GM23248 (cell line): ENCODE measurements around the gene SMARCD3. TPM values are rescaled to one million over a fixed set of nuclear protein-coding genes. Genes with fewer than 3 reads are reported as not detected.

Experiments
- DNase-seq: peaks from one replicate; pipeline ENCODE4 v3.0.0-alpha.2; 2015
- H2AFZ ChIP-seq: fragments of 200-600 bp; sonication (generic); 2 replicates; pipeline ENCODE4 v1.6.1; 2016; ENCODE audit warnings: antibody characterized with exemption
- H3F3A ChIP-seq: fragments of 200-600 bp; sonication (generic); 2 replicates; pipeline ENCODE4 v1.6.1; 2016; ENCODE audit warnings: mild to moderate bottlenecking, antibody characterized with exemption, mixed run types; ENCODE audit not compliant: insufficient read depth
- H3K27ac ChIP-seq: fragments of 200-600 bp; sonication (generic); 2 replicates; pipeline ENCODE4 v1.5.1; 2016; ENCODE audit warnings: mild to moderate bottlenecking
- H3K27me3 ChIP-seq: fragments of 200-600 bp; sonication (generic); replicated peaks from 2 replicates; pipeline ENCODE4 v1.6.1; 2016; ENCODE audit warnings: mild to moderate bottlenecking; ENCODE audit not compliant: insufficient read depth
- H3K36me3 ChIP-seq: fragments of 200-600 bp; sonication (generic); 2 replicates; pipeline ENCODE4 v1.6.1; 2016; ENCODE audit warnings: low read depth, mild to moderate bottlenecking
- H3K4me1 ChIP-seq: fragments of 200-600 bp; sonication (generic); 2 replicates; pipeline ENCODE4 v1.6.1; 2016; ENCODE audit warnings: mild to moderate bottlenecking; ENCODE audit not compliant: insufficient read depth
- H3K4me2 ChIP-seq: fragments of 200-600 bp; sonication (generic); one replicate; pipeline ENCODE4 v1.6.1; 2016; ENCODE audit warnings: mild to moderate bottlenecking; ENCODE audit not compliant: unreplicated experiment
- H3K4me3 ChIP-seq: fragments of 200-600 bp; sonication (generic); 2 replicates; pipeline ENCODE4 v1.5.1; 2016; ENCODE audit warnings: mild to moderate bottlenecking
- H3K79me2 ChIP-seq: fragments of 200-600 bp; sonication (generic); 2 replicates; pipeline ENCODE4 v1.6.1; 2016; ENCODE audit warnings: mild to moderate bottlenecking; ENCODE audit not compliant: insufficient read depth
- H3K9ac ChIP-seq: fragments of 200-600 bp; sonication (generic); 2 replicates; pipeline ENCODE4 v1.6.1; 2016; ENCODE audit warnings: mild to moderate bottlenecking
- H3K9me2 ChIP-seq: fragments of 200-600 bp; sonication (generic); 2 replicates; pipeline ENCODE4 v1.6.1; 2016; ENCODE audit warnings: mixed run types, mild to moderate bottlenecking, moderate library complexity; ENCODE audit not compliant: insufficient read depth
- H3K9me3 ChIP-seq: fragments of 200-600 bp; sonication (generic); one replicate; pipeline ENCODE4 v1.6.1; 2017; ENCODE audit warnings: low read depth
- H4K20me1 ChIP-seq: fragments of 200-600 bp; sonication (generic); 2 replicates; pipeline ENCODE4 v1.6.0; 2016; ENCODE audit not compliant: insufficient read depth
- EZH2 ChIP-seq: fragments of 200-600 bp; sonication (generic); IDR thresholded peaks from 2 replicates; pipeline ENCODE4 v1.6.1; 2018; ENCODE audit warnings: antibody characterized with exemption, mild to moderate bottlenecking; ENCODE audit not compliant: insufficient read depth, poor library complexity, severe bottlenecking
- EZH2phosphoT487 ChIP-seq: fragments of 200-600 bp; sonication (generic); IDR thresholded peaks from 2 replicates; pipeline ENCODE4 v1.6.1; 2018; ENCODE audit warnings: antibody characterized with exemption, moderate library complexity, mild to moderate bottlenecking, low read depth; ENCODE audit not compliant: insufficient read depth
- WGBS, 2 experiments: methylation state at CpG; one replicate each; pipeline ENCODE4 v1.1.6; 2015 to 2017; ENCODE audit warnings: low lambda C conversion rate in 2 of 2, low coverage in 1 of 2; ENCODE audit errors: missing lambda C conversion rate in 2 of 2; 5-methylcytosine and 5-hydroxymethylcytosine counted together
- in situ Hi-C: fragments of 300-500 bp; cut with MboI; formaldehyde crosslinking; loops from 2 replicates; pipeline ENCODE4 v1.15.0; 2020
- microRNA counts: library from miRNA; unstranded; fragments of <30 nt; microRNA quantifications from one replicate; lab custom pipeline; 2016
- polyA plus RNA-seq: library from polyadenylated mRNA; unstranded; fragments of >200 nt; fragmentation: Nextera tagmentation; extraction: Ambion mirVana; gene quantifications from 2 replicates; pipeline ENCODE4 v1.2.1, GENCODE V29; 2016
- total RNA-seq: library from RNA; depleted of rRNA; stranded (reverse); fragments of >200 nt; shearing (Covaris generic); gene quantifications from 2 replicates; pipeline ENCODE4 v1.2.3, GENCODE V29; 2014; rRNA removed

Gene SMARCD3
- total and polyA plus RNA-seq, 2 experiments from 2014 or later = 22.4 to 32.2 TPM

DNA sequence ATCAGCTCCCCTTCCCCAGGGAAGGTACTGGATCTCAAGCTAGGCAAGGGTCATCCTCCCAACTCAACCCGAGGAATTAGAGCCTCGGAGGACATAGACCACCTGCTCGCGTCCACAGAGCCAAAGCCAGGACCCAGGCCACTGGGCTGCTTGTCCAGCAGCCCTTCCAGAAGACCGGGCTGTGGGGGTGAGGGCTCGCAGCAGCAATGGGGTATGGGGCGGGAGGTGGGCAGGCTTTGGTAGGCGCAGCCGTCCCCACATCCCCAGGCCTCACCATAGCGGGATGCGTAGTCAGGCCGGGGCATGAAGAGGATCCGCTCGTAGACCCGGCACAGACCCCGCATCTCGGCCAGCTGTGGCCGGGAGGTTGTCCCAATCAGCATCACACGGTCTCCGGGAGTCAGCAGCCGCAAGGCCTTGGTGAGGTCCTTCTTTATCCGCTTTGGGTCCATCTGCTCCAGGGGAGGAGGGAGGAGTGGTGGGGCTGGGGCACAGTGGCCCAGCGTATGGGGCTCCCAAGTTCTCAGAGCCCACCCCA is 56.4 kb downstream of the SMARCD3 start:
- H3K9me2 ChIP-seq = no peaks in the 10 kb centered on the region
- H3K9ac ChIP-seq = no peak overlapping the region
- H3K36me3 ChIP-seq = no peaks in the 10 kb centered on the region
- H2AFZ ChIP-seq = no peak overlapping the region
- DNase-seq = no peak
- H3K79me2 ChIP-seq = no peaks in the 10 kb centered on the region
- no peaks in the 10 kb centered on the region for H3F3A ChIP-seq
- H3K27me3 ChIP-seq = peaks cover 57% of the 10 kb centered on the region
- no peaks in the 10 kb centered on the region for H3K9me3 ChIP-seq
- no peaks in the 10 kb centered on the region for H4K20me1 ChIP-seq
- no peak overlapping the region for H3K4me3 ChIP-seq
- WGBS, 2 experiments = 74 to 77% methylated on average over 23 of the region's 23 CpGs
- H3K4me2 ChIP-seq = no peak overlapping the region
- in situ Hi-C loops = no loop called here
- no peak overlapping the region for H3K27ac ChIP-seq
- no peak for TF ChIP-seq EZH2phosphoT487
- no peak for TF ChIP-seq EZH2
- no peaks in the 10 kb centered on the region for H3K4me1 ChIP-seq

- H3K36me3 ChIP-seq = no peaks in the 10 kb centered on the region
- no peaks in the 10 kb centered on the region for H3F3A ChIP-seq
- H3K4me2 ChIP-seq = no peak overlapping the region
- H3K9me2 ChIP-seq = no peaks in the 10 kb centered on the region
- no peak overlapping the region for H3K4me3 ChIP-seq
- no peak for TF ChIP-seq EZH2phosphoT487
- H3K27ac ChIP-seq = no peak overlapping the region
- H3K4me1 ChIP-seq = no peaks in the 10 kb centered on the region
- no peaks in the 10 kb centered on the region for H3K79me2 ChIP-seq
- no peak for DNase-seq
- in situ Hi-C loops = no loop called here
- H2AFZ ChIP-seq = no peak overlapping the region
- no peak overlapping the region for H3K9ac ChIP-seq
- no peaks in the 10 kb centered on the region for H3K9me3 ChIP-seq
- no peaks in the 10 kb centered on the region for H4K20me1 ChIP-seq
- peaks cover 52% of the 10 kb centered on the region for H3K27me3 ChIP-seq
- WGBS, 2 experiments = 68 to 71% methylated on average over 12 of the region's 12 CpGs
Measured at GRCh38 chr7:151191544-151191943, 57.0 kb downstream of the SMARCD3 start.

- H3K9me3 ChIP-seq = no peaks in the 10 kb centered on the region
- no peak overlapping the region for H2AFZ ChIP-seq
- peaks cover 32% of the 10 kb centered on the region for H3K27me3 ChIP-seq
- WGBS, 2 experiments = 24 to 31% methylated on average over 4 of the region's 4 CpGs
- no peaks in the 10 kb centered on the region for H3K36me3 ChIP-seq
- H3K9ac ChIP-seq = no peak overlapping the region
- H4K20me1 ChIP-seq = no peaks in the 10 kb centered on the region
- no peak overlapping the region for H3K27ac ChIP-seq
- DNase-seq = no peak
- in situ Hi-C loops = no loop called here
- H3F3A ChIP-seq = no peaks in the 10 kb centered on the region
- H3K9me2 ChIP-seq = no peaks in the 10 kb centered on the region
- no peaks in the 10 kb centered on the region for H3K4me1 ChIP-seq
- H3K4me3 ChIP-seq = no peak overlapping the region
- no peaks in the 10 kb centered on the region for H3K79me2 ChIP-seq
- no peak for TF ChIP-seq EZH2
- no peak for TF ChIP-seq EZH2phosphoT487
- H3K4me2 ChIP-seq = no peak overlapping the region
Measured at GRCh38 chr7:151189038-151189437, 59.5 kb downstream of the SMARCD3 start.

MicroRNAs within 50 kb of the gene (microRNA counts, 767-probe panel; counts per million panel counts)
- microRNA hsa-miR-671-3p (lab: Ali Mortazavi, UCI) = 447 counts per million, percentile 86 among the panel's probes with 10 or more counts
- 447 counts per million, percentile 86 among the panel's probes with 10 or more counts for microRNA hsa-miR-671-5p (lab: Ali Mortazavi, UCI)

Other genes with a start within 250 kb of the SMARCD3 start
- gene ATG9B, start 224.2 kb downstream of the SMARCD3 start, total RNA-seq = not detected in 2 replicates
- gene ATG9B, start 224.2 kb downstream of the SMARCD3 start, polyA plus RNA-seq = 0.79 and 0.81 TPM in 2 replicates
- gene ABCB8, start 220.2 kb downstream of the SMARCD3 start, total RNA-seq = 31.6 and 32.2 TPM in 2 replicates
- 28.5 and 29.6 TPM in 2 replicates for gene ABCB8, start 220.2 kb downstream of the SMARCD3 start, polyA plus RNA-seq
- gene ASIC3, start 200.2 kb downstream of the SMARCD3 start, total RNA-seq = 1.1 TPM in 1 of 2 replicates, not detected in the other
- gene ASIC3, start 200.2 kb downstream of the SMARCD3 start, polyA plus RNA-seq = 0.26 TPM in 1 of 2 replicates, not detected in the other
- gene CDK5, start 190.8 kb downstream of the SMARCD3 start, total RNA-seq = 16.2 and 27.7 TPM in 2 replicates
- 27.6 and 28.3 TPM in 2 replicates for gene CDK5, start 190.8 kb downstream of the SMARCD3 start, polyA plus RNA-seq
- gene SLC4A2, start 189.1 kb downstream of the SMARCD3 start, total RNA-seq = 80.3 and 94.6 TPM in 2 replicates
- 59.4 and 61.2 TPM in 2 replicates for gene SLC4A2, start 189.1 kb downstream of the SMARCD3 start, polyA plus RNA-seq
- gene FASTK, start 167.9 kb downstream of the SMARCD3 start, total RNA-seq = 141 and 145 TPM in 2 replicates
- gene FASTK, start 167.9 kb downstream of the SMARCD3 start, polyA plus RNA-seq = 109 and 111 TPM in 2 replicates
- 33.6 and 43.3 TPM in 2 replicates for gene TMUB1, start 165.2 kb downstream of the SMARCD3 start, total RNA-seq
- 19.9 and 20.4 TPM in 2 replicates for gene TMUB1, start 165.2 kb downstream of the SMARCD3 start, polyA plus RNA-seq
- 37.8 and 43.3 TPM in 2 replicates for gene AGAP3, start 162.2 kb downstream of the SMARCD3 start, total RNA-seq
- 10.3 and 10.5 TPM in 2 replicates for gene AGAP3, start 162.2 kb downstream of the SMARCD3 start, polyA plus RNA-seq
- not detected in 2 replicates for gene GBX1, start 81.0 kb downstream of the SMARCD3 start, total RNA-seq
- gene GBX1, start 81.0 kb downstream of the SMARCD3 start, polyA plus RNA-seq = not detected in 2 replicates
- not detected in 2 replicates for gene ASB10, start 61.4 kb downstream of the SMARCD3 start, total RNA-seq
- not detected in 2 replicates for gene ASB10, start 61.4 kb downstream of the SMARCD3 start, polyA plus RNA-seq
- gene H2BK1, start 38.2 kb downstream of the SMARCD3 start, total RNA-seq = not detected in 2 replicates
- gene H2BK1, start 38.2 kb downstream of the SMARCD3 start, polyA plus RNA-seq = not detected in 2 replicates
- 69.7 and 74.9 TPM in 2 replicates for gene ABCF2, start 21.5 kb downstream of the SMARCD3 start, total RNA-seq
- 40.7 and 40.9 TPM in 2 replicates for gene ABCF2, start 21.5 kb downstream of the SMARCD3 start, polyA plus RNA-seq
- 120 and 139 TPM in 2 replicates for gene CHPF2, start 16.2 kb downstream of the SMARCD3 start, total RNA-seq
- 48.0 and 51.3 TPM in 2 replicates for gene CHPF2, start 16.2 kb downstream of the SMARCD3 start, polyA plus RNA-seq
- 43.4 and 60.3 TPM in 2 replicates for gene NUB1, start 93.1 kb upstream of the SMARCD3 start, total RNA-seq
- 41.7 and 48.0 TPM in 2 replicates for gene NUB1, start 93.1 kb upstream of the SMARCD3 start, polyA plus RNA-seq
- gene WDR86, start 161.3 kb upstream of the SMARCD3 start, total RNA-seq = 0.25 TPM in 1 of 2 replicates, not detected in the other
- gene WDR86, start 161.3 kb upstream of the SMARCD3 start, polyA plus RNA-seq = not detected in 2 replicates
- gene CRYGN, start 191.4 kb upstream of the SMARCD3 start, total RNA-seq = not detected in 2 replicates
- not detected in 2 replicates for gene CRYGN, start 191.4 kb upstream of the SMARCD3 start, polyA plus RNA-seq